ENCODE results near the gene RECQL5.

DNA sequence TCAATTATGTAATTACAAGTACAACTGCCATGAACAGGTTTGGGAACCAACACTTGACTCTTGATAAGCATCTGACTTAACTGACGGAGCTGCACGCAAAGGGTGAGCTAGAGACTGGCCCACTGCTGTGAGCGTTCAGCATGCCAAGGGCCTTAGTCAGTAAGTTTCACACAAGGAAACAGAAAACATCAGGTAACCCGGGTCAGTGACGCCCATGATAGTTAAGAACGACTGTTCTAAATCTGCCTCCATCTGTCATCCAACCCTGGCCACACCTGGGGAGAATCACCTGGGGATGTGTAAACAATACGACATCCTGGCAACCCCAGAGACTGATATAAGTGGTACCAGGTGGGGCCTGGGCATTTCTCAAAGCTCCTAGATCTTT lies 21.5 kb downstream of the RECQL5 start:
- no peak for TF ChIP-seq POLR2AphosphoS5 (IDR thresholded peaks at IDR 0.05; ENCODE audit: low read depth, low read length)
- no peak for TF ChIP-seq POLR2A (IDR thresholded peaks at IDR 0.05; ENCODE audit: low read depth, low read length)
- no peak for TF ChIP-seq PAX5 (IDR thresholded peaks at IDR 0.05; ENCODE audit: insufficient read depth, low read length, severe bottlenecking)
- TF ChIP-seq POU2F2 (IDR thresholded peaks at IDR 0.05; ENCODE audit: low read depth, low read length), result no peak
- TF ChIP-seq TAF1 (IDR thresholded peaks at IDR 0.05; ENCODE audit: low read depth, low read length), result no peak

All from GM12891 (cell line).